ENCODE results near the gene RPS2.
A peak's percentile ranks its signal among the peaks of the same experiment; 100 is the strongest.

RPS2 gene

GRCh38 chr16:1947369-1947670 is 17.3 kb downstream of the RPS2 start:
- Histone ChIP-seq H3K27me3 (ENCODE audit: insufficient read depth, low read depth, severe bottlenecking) (no peaks in the 10 kb centered on the region), H3K27ac (no peak overlapping the region), H3K36me3 (no peaks in the 10 kb centered on the region), H3K4me3 (ENCODE audit: low read depth, low read length) (no peak overlapping the region), H3K9me3 (ENCODE audit: severe bottlenecking) (no peaks in the 10 kb centered on the region)
- no peak for TF ChIP-seq CTCF (IDR thresholded peaks at IDR 0.05; ENCODE audit: low read depth, low read length)
- no peak for DNase-seq

- H3K27me3 ChIP-seq (ENCODE audit: insufficient read depth, low read depth, severe bottlenecking), result no peaks in the 10 kb centered on the region
- DNase-seq, result no peak
- no peaks in the 10 kb centered on the region for H3K36me3 ChIP-seq
- H3K4me3 ChIP-seq (ENCODE audit: low read depth, low read length), result no peak overlapping the region
- H3K27ac ChIP-seq, result no peak overlapping the region
- H3K9me3 ChIP-seq (ENCODE audit: severe bottlenecking), result no peaks in the 10 kb centered on the region
- TF ChIP-seq CTCF (IDR thresholded peaks at IDR 0.05; ENCODE audit: low read depth, low read length), result peak; percentile 3; the same call in 1 of the 2 replicates
Observed at GRCh38 chr16:1946495-1947368, 17.9 kb downstream of the RPS2 start.

GRCh38 chr16:1945559-1946391 is 18.9 kb downstream of the RPS2 start:
- Histone ChIP-seq H3K4me3 (ENCODE audit: low read depth, low read length) (no peak overlapping the region), H3K27me3 (ENCODE audit: insufficient read depth, low read depth, severe bottlenecking) (no peaks in the 10 kb centered on the region), H3K36me3 (no peaks in the 10 kb centered on the region), H3K9me3 (ENCODE audit: severe bottlenecking) (no peaks in the 10 kb centered on the region), H3K27ac (no peak overlapping the region)
- no peak for DNase-seq
- no peak for TF ChIP-seq CTCF (IDR thresholded peaks at IDR 0.05; ENCODE audit: low read depth, low read length)

GRCh38 chr16:1944612-1945199 is 19.9 kb downstream of the RPS2 start:
- H3K27ac ChIP-seq, result no peak overlapping the region
- H3K4me3 ChIP-seq (ENCODE audit: low read depth, low read length), result no peak overlapping the region
- no peak for TF ChIP-seq CTCF (IDR thresholded peaks at IDR 0.05; ENCODE audit: low read depth, low read length)
- H3K9me3 ChIP-seq (ENCODE audit: severe bottlenecking), result no peaks in the 10 kb centered on the region
- H3K36me3 ChIP-seq, result peaks cover 4% of the 10 kb centered on the region
- no peak for DNase-seq
- H3K27me3 ChIP-seq (ENCODE audit: insufficient read depth, low read depth, severe bottlenecking), result no peaks in the 10 kb centered on the region

GRCh38 chr16:1942810-1943726 is 21.6 kb downstream of the RPS2 start, which contains the start of gene MSRB1:
Gene MSRB1 (minus strand): TSS chr16:1943199. CDS start chr16:1943156, 43 bp downstream.
- peak within 1 kb of the TSS; percentile 16; the same call in 1 of the 2 replicates for H3K27ac ChIP-seq
- TF ChIP-seq CTCF (IDR thresholded peaks at IDR 0.05; ENCODE audit: low read depth, low read length), result no peak
- no peaks in the 10 kb centered on the region for H3K9me3 ChIP-seq (ENCODE audit: severe bottlenecking)
- no peaks in the 10 kb centered on the region for H3K27me3 ChIP-seq (ENCODE audit: insufficient read depth, low read depth, severe bottlenecking)
- peaks cover 15% of the 10 kb centered on the region for H3K36me3 ChIP-seq
- H3K4me3 ChIP-seq (ENCODE audit: low read depth, low read length), result peak within 1 kb of the TSS; percentile 76
- DNase-seq, result peak; percentile 99

Data from WERI-Rb-1 (cell line).